ENCODE data around the gene RNASET2. TPM values are rescaled to one million over a fixed set of nuclear protein-coding genes. Genes with fewer than 3 reads are reported as not detected.
"Not testable (repeated sequence)": the region's sequence is repeated elsewhere in the genome, so short reads cannot be mapped to it uniquely, and the experiment has no call there.

RNASET2 gene
- total RNA-seq, 1 experiment from 2014 or later: 19.8 TPM

- DNase-seq (ENCODE audit: low spot score): no peak
Measured at GRCh38 chr6:166927935-166928643, 28.3 kb downstream of the RNASET2 start.

- DNase-seq (ENCODE audit: low spot score): no peak
Measured at GRCh38 chr6:166927240-166927934, 29.0 kb downstream of the RNASET2 start.

GRCh38 chr6:166926748-166927147, 29.6 kb downstream of the RNASET2 start:
- no peak for DNase-seq (ENCODE audit: low spot score)

DNA sequence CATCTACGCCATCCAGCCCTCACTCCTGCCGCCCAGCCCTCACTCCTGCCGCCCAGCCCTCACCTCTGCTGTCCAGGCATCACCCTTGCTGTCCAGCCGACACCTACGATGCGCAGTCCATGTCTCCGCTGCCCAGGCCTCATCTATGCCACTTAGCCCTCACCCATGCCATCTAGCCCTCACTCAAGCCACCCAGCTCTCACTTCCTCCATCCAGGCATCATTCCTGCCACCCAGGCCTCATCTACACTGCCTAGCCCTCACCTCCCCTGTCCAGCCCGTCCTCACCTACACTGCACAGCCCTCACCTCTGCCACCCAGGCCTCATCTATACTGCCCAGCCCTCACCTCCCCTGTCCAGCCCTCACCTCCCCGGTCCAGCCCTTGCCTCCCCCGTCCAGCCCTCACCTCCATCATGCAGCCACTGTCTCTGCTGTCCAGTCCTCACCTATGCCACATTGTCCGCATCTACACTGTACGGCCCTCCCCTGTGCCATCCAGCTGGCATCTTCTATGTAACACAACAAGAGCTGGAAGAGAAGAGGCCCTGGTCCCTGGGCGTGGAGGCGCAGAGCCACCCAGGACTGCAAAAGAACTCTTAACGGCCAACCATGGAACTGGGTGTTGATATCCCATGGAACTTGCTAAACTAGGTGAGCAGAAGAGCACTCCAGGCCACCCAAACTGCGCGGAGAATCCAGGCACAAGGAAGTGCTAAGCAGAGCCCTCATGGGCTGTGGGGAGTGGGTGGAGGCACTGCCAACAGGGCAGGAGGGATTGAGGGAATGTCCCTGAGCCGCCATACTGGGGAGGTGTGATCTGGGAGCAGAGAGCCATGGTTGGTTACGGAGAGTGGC, 31.0 kb downstream of the RNASET2 start:
- DNase-seq (ENCODE audit: low spot score): no peak

- DNase-seq (ENCODE audit: low spot score): no peak
Measured at GRCh38 chr6:166924531-166924930, 31.8 kb downstream of the RNASET2 start.

- no peak for DNase-seq (ENCODE audit: low spot score)
Measured at GRCh38 chr6:166922937-166923336, 33.4 kb downstream of the RNASET2 start.

DNA sequence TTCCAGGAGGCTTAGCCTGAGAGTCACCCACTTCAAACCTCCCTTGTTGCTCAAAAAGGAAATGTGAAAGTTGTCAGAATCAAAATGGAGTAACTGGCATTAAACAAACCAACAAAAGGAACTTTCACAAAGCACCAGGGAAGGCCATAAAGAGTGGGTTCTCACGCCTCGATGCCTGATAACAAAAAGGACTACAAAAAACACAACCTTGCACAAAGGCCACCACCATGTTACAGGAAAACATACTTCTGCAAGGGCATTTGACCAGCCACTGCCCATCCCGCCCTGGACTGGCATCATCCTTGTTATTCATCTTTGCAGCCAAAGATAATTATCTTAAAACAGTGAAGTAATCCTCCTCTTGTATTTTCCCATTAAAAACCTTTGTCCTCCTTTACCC, 34.8 kb downstream of the RNASET2 start:
- DNase-seq (ENCODE audit: low spot score): no peak

DNA sequence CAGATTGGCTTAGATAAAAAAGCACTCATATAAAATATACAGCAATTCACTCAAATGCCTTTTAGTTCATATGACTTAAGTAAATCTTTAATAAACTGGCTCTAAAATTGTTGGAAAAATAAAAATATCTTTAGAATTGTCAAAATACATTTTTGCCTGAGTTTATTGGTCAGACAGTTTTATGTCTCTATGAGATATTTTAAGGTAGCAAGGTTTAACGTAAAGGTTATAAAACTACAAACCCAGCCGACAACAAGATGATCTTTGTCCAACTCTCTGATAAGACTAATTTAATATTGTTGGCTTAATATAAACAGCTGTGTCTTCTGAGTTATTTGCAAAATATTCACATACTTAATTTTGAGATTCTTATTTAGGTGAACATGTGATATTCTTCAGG, 39.5 kb downstream of the RNASET2 start:
- DNase-seq (ENCODE audit: low spot score): no peak

GRCh38 chr6:166915484-166915883, 40.9 kb downstream of the RNASET2 start:
- DNase-seq (ENCODE audit: low spot score): not testable (repeated sequence)

DNA sequence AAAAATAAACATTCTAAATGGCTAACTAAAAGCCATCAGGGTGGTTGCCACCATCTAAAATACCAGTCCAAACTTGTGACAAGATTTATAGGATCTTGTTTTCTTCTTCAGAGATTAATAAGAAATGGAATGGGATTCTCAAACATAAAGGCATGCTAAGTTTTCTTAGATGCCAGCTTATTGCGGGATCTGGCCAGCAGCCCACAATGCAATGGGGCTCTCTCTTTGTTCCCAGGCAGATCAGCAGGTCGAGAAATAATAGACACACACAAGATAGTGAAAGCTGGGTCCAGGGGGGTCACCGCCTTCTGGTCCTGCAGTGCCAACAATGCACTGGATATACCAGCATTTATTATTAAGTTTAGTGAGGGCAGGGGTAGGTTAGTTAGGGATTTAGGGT, 41.4 kb downstream of the RNASET2 start:
- DNase-seq (ENCODE audit: low spot score): not testable (repeated sequence)

- DNase-seq (ENCODE audit: low spot score): no peak
Measured at GRCh38 chr6:166911248-166911677, 45.1 kb downstream of the RNASET2 start.

DNA sequence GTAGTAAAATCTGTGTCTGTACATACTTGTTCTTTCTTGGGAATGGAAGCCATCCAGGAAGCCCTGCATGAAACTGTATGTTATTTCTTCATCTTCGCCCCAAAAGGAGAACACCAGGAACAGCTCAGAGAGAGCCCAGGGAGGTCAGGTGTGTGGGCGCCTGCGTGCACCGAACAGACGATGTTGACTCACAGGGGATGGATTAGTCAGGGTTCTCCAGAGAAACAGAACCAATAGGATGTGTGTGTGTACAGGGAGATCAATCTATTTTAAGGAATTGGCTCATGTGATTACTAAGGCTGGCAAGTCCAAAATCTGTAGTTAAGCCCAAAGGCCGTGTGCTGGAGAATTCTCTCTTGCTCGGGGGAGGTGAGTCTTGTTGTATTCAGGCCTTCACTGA, 45.7 kb downstream of the RNASET2 start:
- no peak for DNase-seq (ENCODE audit: low spot score)

GRCh38 chr6:166908811-166909210, 47.5 kb downstream of the RNASET2 start:
- no peak for DNase-seq (ENCODE audit: low spot score)

- no peak for DNase-seq (ENCODE audit: low spot score)
Measured at GRCh38 chr6:166907871-166908806, 48.2 kb downstream of the RNASET2 start.

GRCh38 chr6:166907373-166907841, 48.9 kb downstream of the RNASET2 start:
- no peak for DNase-seq (ENCODE audit: low spot score)

GRCh38 chr6:166906376-166907044, 49.8 kb downstream of the RNASET2 start:
- DNase-seq (ENCODE audit: low spot score): no peak

DNA sequence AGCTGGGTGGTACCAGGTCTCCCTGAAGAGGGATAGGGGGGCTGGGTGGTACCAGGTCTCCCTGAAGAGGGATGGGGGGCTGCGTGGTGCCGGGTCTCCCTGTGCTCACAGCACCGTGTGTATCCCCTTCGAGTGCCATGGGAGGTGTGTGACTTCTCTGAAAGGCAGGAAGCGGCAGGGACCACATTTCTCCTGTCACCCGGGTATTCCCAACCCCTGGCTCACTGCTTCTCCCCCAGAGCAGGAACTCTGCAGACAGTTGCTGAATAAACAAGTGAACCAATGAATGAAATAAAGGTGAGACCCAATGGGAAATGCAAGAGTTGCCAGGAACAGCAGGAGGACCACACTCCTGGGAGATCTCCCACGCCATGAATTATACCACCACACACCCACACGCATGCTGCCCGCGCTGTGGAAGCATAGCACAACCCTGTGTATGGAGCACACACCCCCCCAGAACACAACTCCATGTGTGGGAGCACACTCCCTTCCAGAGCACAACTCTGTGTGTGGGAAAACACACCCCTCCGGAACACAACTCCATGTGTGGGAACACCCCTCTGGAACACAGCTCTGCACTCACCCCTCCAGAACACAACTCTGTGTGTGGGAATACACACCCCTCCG, 50.7 kb downstream of the RNASET2 start:
- no peak for DNase-seq (ENCODE audit: low spot score)

DNA sequence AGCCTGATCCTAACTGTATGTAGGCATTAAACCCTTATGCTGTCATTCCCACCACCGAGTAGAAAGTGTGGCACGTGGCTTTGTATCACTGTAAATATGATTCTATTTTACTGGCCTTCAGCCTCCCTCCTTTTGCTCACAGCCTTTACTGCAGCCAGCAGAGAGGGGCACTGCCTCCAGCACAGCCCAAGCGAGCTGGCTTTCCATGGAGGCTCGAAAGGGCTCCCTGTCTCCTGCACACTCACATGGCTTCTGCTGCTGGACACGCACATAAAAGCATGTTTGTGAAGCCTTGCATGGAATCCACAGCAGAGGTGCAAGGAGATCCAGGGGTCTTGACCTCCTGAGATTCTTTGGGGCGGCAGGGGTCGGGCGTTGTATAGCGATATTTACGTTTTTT, 51.3 kb downstream of the RNASET2 start:
- no peak for DNase-seq (ENCODE audit: low spot score)

GRCh38 chr6:166904101-166904746, 52.1 kb downstream of the RNASET2 start:
- no peak for DNase-seq (ENCODE audit: low spot score)

DNA sequence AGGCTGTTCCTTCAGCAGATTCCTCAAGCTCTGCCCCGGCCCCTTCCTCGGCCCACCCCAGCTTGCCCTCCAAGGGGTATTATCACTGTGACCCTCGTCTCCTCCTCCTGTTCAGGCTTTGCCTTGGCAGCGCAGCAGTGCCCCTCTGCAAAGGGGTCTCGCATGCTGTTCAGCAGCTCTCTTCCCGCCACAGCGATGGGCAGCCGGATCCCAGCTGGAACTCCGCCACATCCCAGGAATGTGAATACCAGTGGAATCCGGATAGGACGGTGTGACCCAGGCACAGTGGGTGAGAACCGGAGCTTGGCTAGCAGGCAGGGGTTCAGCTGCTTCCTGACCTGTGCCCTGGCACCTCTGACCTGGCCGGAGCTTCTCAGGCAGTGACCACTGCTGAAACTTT, 52.9 kb downstream of the RNASET2 start:
- no peak for DNase-seq (ENCODE audit: low spot score)

Measured in H4 (cell line).